ENCODE data around the gene KCNQ1. TPM values are rescaled to one million over a fixed set of nuclear protein-coding genes. Genes with fewer than 3 reads are reported as not detected.

The KCNQ1 gene
- polyA plus RNA-seq, 1 experiment, result not detected

GRCh38 chr11:2864901-2865300 lies 420.1 kb downstream of the KCNQ1 start:
- TF ChIP-seq CTCF (IDR thresholded peaks at IDR 0.05; ENCODE audit: low read depth, low read length), result no peak
- H3K27ac ChIP-seq (ENCODE audit: low read depth, low read length), result no peak overlapping the region
- H3K4me3 ChIP-seq (ENCODE audit: low read depth, low read length), result no peak overlapping the region
- ChIA-PET CTCF (interaction anchor here (1.2 kb wide), 1 partner anchor 332 kb away, joined by 3 read pairs; no protein-coding TSS in a partner anchor), POLR2A (no interaction called here)
- H3K9me3 ChIP-seq (ENCODE audit: control insufficient read depth, insufficient read depth, low read length), result peaks cover 19% of the 10 kb centered on the region
- H3K27me3 ChIP-seq (ENCODE audit: control insufficient read depth, insufficient read depth, low read length), result peaks cover 80% of the 10 kb centered on the region
- DNase-seq (ENCODE audit: low read depth, low spot score), result no peak

GRCh38 chr11:2865922-2866577 lies 421.2 kb downstream of the KCNQ1 start:
- no peak for DNase-seq (ENCODE audit: low read depth, low spot score)
- ChIA-PET POLR2A (no interaction called here), CTCF (interaction anchor here (0.6 kb wide), 1 partner anchor 22 kb away, joined by 3 read pairs; no protein-coding TSS in a partner anchor)
- no peak for TF ChIP-seq CTCF (IDR thresholded peaks at IDR 0.05; ENCODE audit: low read depth, low read length)
- Histone ChIP-seq H3K27ac (ENCODE audit: low read depth, low read length) (no peak overlapping the region), H3K4me3 (ENCODE audit: low read depth, low read length) (no peak overlapping the region), H3K27me3 (ENCODE audit: control insufficient read depth, insufficient read depth, low read length) (peaks cover 81% of the 10 kb centered on the region), H3K9me3 (ENCODE audit: control insufficient read depth, insufficient read depth, low read length) (peaks cover 26% of the 10 kb centered on the region)

- peaks cover 77% of the 10 kb centered on the region for H3K27me3 ChIP-seq (ENCODE audit: control insufficient read depth, insufficient read depth, low read length)
- H3K9me3 ChIP-seq (ENCODE audit: control insufficient read depth, insufficient read depth, low read length), result peaks cover 26% of the 10 kb centered on the region
- no peak overlapping the region for H3K27ac ChIP-seq (ENCODE audit: low read depth, low read length)
- TF ChIP-seq CTCF (IDR thresholded peaks at IDR 0.05; ENCODE audit: low read depth, low read length), result no peak
- ChIA-PET CTCF (no interaction called here), POLR2A (no interaction called here)
- H3K4me3 ChIP-seq (ENCODE audit: low read depth, low read length), result no peak overlapping the region
- DNase-seq (ENCODE audit: low read depth, low spot score), result no peak
These were observed 422.3 kb downstream of the KCNQ1 start for GRCh38 chr11:2867142-2867541.

GRCh38 chr11:2867722-2868505 lies 423.1 kb downstream of the KCNQ1 start:
- DNase-seq (ENCODE audit: low read depth, low spot score), result no peak
- Histone ChIP-seq H3K27ac (ENCODE audit: low read depth, low read length) (no peak overlapping the region), H3K27me3 (ENCODE audit: control insufficient read depth, insufficient read depth, low read length) (peaks cover 74% of the 10 kb centered on the region), H3K4me3 (ENCODE audit: low read depth, low read length) (no peak overlapping the region), H3K9me3 (ENCODE audit: control insufficient read depth, insufficient read depth, low read length) (peaks cover 26% of the 10 kb centered on the region)
- ChIA-PET POLR2A (no interaction called here), CTCF (no interaction called here)
- TF ChIP-seq CTCF (IDR thresholded peaks at IDR 0.05; ENCODE audit: low read depth, low read length), result no peak

GRCh38 chr11:2868506-2869133 lies 423.8 kb downstream of the KCNQ1 start:
- no peak overlapping the region for H3K4me3 ChIP-seq (ENCODE audit: low read depth, low read length)
- no peak for DNase-seq (ENCODE audit: low read depth, low spot score)
- CTCF ChIA-PET, result no interaction called here
- POLR2A ChIA-PET, result no interaction called here
- peaks cover 26% of the 10 kb centered on the region for H3K9me3 ChIP-seq (ENCODE audit: control insufficient read depth, insufficient read depth, low read length)
- peaks cover 68% of the 10 kb centered on the region for H3K27me3 ChIP-seq (ENCODE audit: control insufficient read depth, insufficient read depth, low read length)
- TF ChIP-seq CTCF (IDR thresholded peaks at IDR 0.05; ENCODE audit: low read depth, low read length), result no peak
- H3K27ac ChIP-seq (ENCODE audit: low read depth, low read length), result no peak overlapping the region

Data from AG04450 (cell line).